H1 (cell line): Measurements from ENCODE around the gene CALM1.

Experiments
- CBX5 ChIP-seq: fragments of 300-800, 300-1000 bp; sonication (generic); IDR thresholded peaks from 2 replicates; pipeline ENCODE4 v1.7.1; 2016; ENCODE audit warnings: antibody characterized with exemption, low read length, low read depth
- CTCF ChIP-seq, 3 experiments: IDR thresholded peaks; 1 replicate in 2 of 3; 2 replicates in 1 of 3; pipeline versions ENCODE4 v1.5.1 to v1.6.1; 2011; ENCODE audit warnings: low read length in 3 of 3, mild to moderate bottlenecking in 3 of 3, inconsistent platforms in 2 of 3, low read depth in 1 of 3, moderate library complexity in 1 of 3; ENCODE audit not compliant: insufficient read depth in 1 of 3; ENCODE audit errors: control extremely low read depth in 1 of 3
- EP300 ChIP-seq, 2 experiments: IDR thresholded peaks; 1 replicate in 1 of 2; 2 replicates in 1 of 2; pipeline ENCODE4 v1.6.1; 2011 to 2012; ENCODE audit warnings: low read depth in 2 of 2, low read length in 2 of 2, mild to moderate bottlenecking in 2 of 2, borderline replicate concordance in 1 of 2, inconsistent platforms in 1 of 2, moderate library complexity in 1 of 2
- POLR2A ChIP-seq, 2 experiments: IDR thresholded peaks; 1 replicate in 1 of 2; 2 replicates in 1 of 2; pipeline ENCODE4 v1.6.1; 2011; ENCODE audit warnings: low read depth in 2 of 2, low read length in 2 of 2, mild to moderate bottlenecking in 2 of 2; ENCODE audit errors: control extremely low read depth in 1 of 2
- POLR2AphosphoS5 ChIP-seq: IDR thresholded peaks from 2 replicates; pipeline ENCODE4 v1.6.1; 2011; ENCODE audit warnings: low read depth, low read length
- RFX5 ChIP-seq: IDR thresholded peaks from 2 replicates; pipeline ENCODE4 v1.6.1; 2011; ENCODE audit warnings: low read depth, low read length, improper control_type of control experiment, borderline replicate concordance
- YY1 ChIP-seq: IDR thresholded peaks from 2 replicates; pipeline ENCODE4 v1.6.1; 2011; ENCODE audit warnings: low read depth, mild to moderate bottlenecking, low read length

GRCh38 chr14:90383731-90384542 is 12.9 kb upstream of the CALM1 start:
- TF ChIP-seq POLR2A (IDR thresholded peaks at IDR 0.05; ENCODE audit: control extremely low read depth in 1 of 2, low read depth in 2 of 2, low read length in 2 of 2), result peak in 1 of 2 experiments; percentile 36; a peak in 1 of 3 replicates
- TF ChIP-seq CTCF (IDR thresholded peaks at IDR 0.05; ENCODE audit: control extremely low read depth in 1 of 3, insufficient read depth in 1 of 3, low read depth in 1 of 3, low read length in 3 of 3), result no peak
- TF ChIP-seq RFX5, result no peak
- TF ChIP-seq EP300 (IDR thresholded peaks at IDR 0.05; ENCODE audit: borderline replicate concordance in 1 of 2, low read depth in 2 of 2, low read length in 2 of 2), result no peak
- TF ChIP-seq YY1, result no peak
- TF ChIP-seq POLR2AphosphoS5, result no peak
- no peak for TF ChIP-seq CBX5
